SK-N-SH (cell line): ENCODE data around the gene GATM. TPM values are rescaled to one million over a fixed set of nuclear protein-coding genes. Genes with fewer than 3 reads are reported as not detected.

ENCODE experiments used
- CTCF ChIA-PET: fragments of 300-600, 350-600 bp; formaldehyde crosslinking; extraction: SDS; loops from one replicate; lab custom pipeline; 2021; lab: Yijun Ruan, JAX
- POLR2A ChIA-PET: fragments of 350-600 bp; sonication (Branson Sonifier 250); formaldehyde crosslinking; extraction: SDS; loops from one replicate; lab custom pipeline; 2020; ENCODE audit warnings: antibody characterized with exemption, inconsistent platforms; lab: Yijun Ruan, JAX
- DNase-seq: peaks from one replicate; pipeline ENCODE4 v3.0.0; 2012
- H2AFZ ChIP-seq: fragments of 200-600 bp; sonication (generic); 2 replicates; pipeline ENCODE4 v1.8.1; 2016; ENCODE audit warnings: antibody characterized with exemption, mild to moderate bottlenecking, low read depth
- H3F3A ChIP-seq: fragments of 200-600 bp; sonication (generic); replicated peaks from 2 replicates; pipeline ENCODE3; 2016; ENCODE audit warnings: antibody characterized with exemption, mild to moderate bottlenecking; ENCODE audit not compliant: insufficient read depth
- H3K27ac ChIP-seq, 2 experiments: fragments of 200-500 bp in 1 of 2; fragments of 200-600 bp in 1 of 2; sonication (Bioruptor generic) in 1 of 2; sonication (generic), shearing (Covaris generic) in 1 of 2; 2 replicates each; pipeline versions ENCODE4 v1.5.1 to v1.6.1; 2014 to 2016; ENCODE audit warnings: low read depth in 2 of 2, inconsistent platforms in 1 of 2, low read length in 1 of 2, mild to moderate bottlenecking in 1 of 2, mixed read lengths in 1 of 2
- H3K27me3 ChIP-seq: fragments of 200-600 bp; sonication (generic), shearing (Covaris generic); 2 replicates; pipeline ENCODE4 v1.6.1; 2016; ENCODE audit warnings: mixed run types; ENCODE audit not compliant: insufficient read depth
- H3K36me3 ChIP-seq, 2 experiments: fragments of 200-500 bp in 1 of 2; fragments of 200-600 bp in 1 of 2; sonication (Bioruptor generic) in 1 of 2; sonication (generic) in 1 of 2; replicated peaks in 1 of 2; 2 replicates each; pipeline versions ENCODE3 to v1.5.1; 2014 to 2016; ENCODE audit warnings: low read length in 1 of 2, mild to moderate bottlenecking in 1 of 2; ENCODE audit not compliant: insufficient read depth in 2 of 2, control insufficient read depth in 1 of 2
- H3K4me1 ChIP-seq, 2 experiments: fragments of 200-500 bp in 1 of 2; fragments of 200-600 bp in 1 of 2; sonication (Bioruptor generic) in 1 of 2; sonication (generic), shearing (Covaris generic) in 1 of 2; 2 replicates each; pipeline versions ENCODE4 v1.5.1 to v1.6.1; 2014 to 2016; ENCODE audit warnings: low read depth in 1 of 2, low read length in 1 of 2, mixed run types in 1 of 2; ENCODE audit not compliant: insufficient read depth in 2 of 2, control insufficient read depth in 1 of 2
- H3K4me2 ChIP-seq: fragments of 200-600 bp; sonication (generic), shearing (Covaris generic); 2 replicates; pipeline ENCODE4 v1.6.1; 2017; ENCODE audit warnings: mixed run types
- H3K4me3 ChIP-seq, 2 experiments: fragments of 200-500 bp in 1 of 2; fragments of 200-600 bp in 1 of 2; sonication (Bioruptor generic) in 1 of 2; sonication (generic), shearing (Covaris generic) in 1 of 2; 2 replicates each; pipeline versions ENCODE4 v1.5.1 to v1.8.1; 2014 to 2016; ENCODE audit warnings: low read depth in 2 of 2, inconsistent platforms in 1 of 2, low read length in 1 of 2, mild to moderate bottlenecking in 1 of 2, mixed read lengths in 1 of 2, moderate library complexity in 1 of 2
- H3K79me2 ChIP-seq: fragments of 200-600 bp; sonication (generic); 2 replicates; pipeline ENCODE4 v1.8.1; 2017; ENCODE audit warnings: mild to moderate bottlenecking; ENCODE audit not compliant: insufficient read depth
- H3K9ac ChIP-seq: fragments of 200-600 bp; sonication (generic); 2 replicates; pipeline ENCODE4 v1.6.1; 2017; ENCODE audit warnings: mixed run types
- H3K9me2 ChIP-seq: fragments of 200-600 bp; sonication (generic); 2 replicates; pipeline ENCODE4 v1.6.1; 2017; ENCODE audit warnings: mixed run types
- H3K9me3 ChIP-seq: fragments of 200-600 bp; sonication (generic); 2 replicates; pipeline ENCODE4 v1.6.1; 2017; ENCODE audit warnings: mixed run types, mild to moderate bottlenecking, moderate library complexity
- H4K20me1 ChIP-seq: fragments of 200-600 bp; sonication (generic); 2 replicates; pipeline ENCODE4 v1.6.1; 2017; ENCODE audit warnings: mild to moderate bottlenecking, mixed run types; ENCODE audit not compliant: insufficient read depth
- CTCF ChIP-seq: fragments of 200-600 bp; sonication (generic); IDR thresholded peaks from 2 replicates; pipeline ENCODE4 v1.6.1; 2017; ENCODE audit warnings: antibody characterized with exemption, mild to moderate bottlenecking, moderate library complexity
- EP300 ChIP-seq, 2 experiments: IDR thresholded peaks; 2 replicates each; pipeline versions ENCODE4 v1.4.0 to v1.6.1; 2012; ENCODE audit warnings: borderline replicate concordance in 1 of 2, low read depth in 1 of 2, low read length in 1 of 2
- FOXJ3 ChIP-seq: sonication (generic); formaldehyde crosslinking; IDR thresholded peaks from 2 replicates; pipeline ENCODE4 v1.5.1; 2020; ENCODE audit warnings: mild to moderate bottlenecking, missing genetic modification reagents
- FOXM1 ChIP-seq: IDR thresholded peaks from 2 replicates; pipeline ENCODE4 v1.4.0; 2012; ENCODE audit warnings: low read depth, mild to moderate bottlenecking
- GABPA ChIP-seq: IDR thresholded peaks from 2 replicates; pipeline ENCODE4 v1.4.0; 2012; ENCODE audit warnings: low read depth, mild to moderate bottlenecking
- GATA2 ChIP-seq: sonication (generic); formaldehyde crosslinking; IDR thresholded peaks from 2 replicates; pipeline ENCODE4 v1.5.0; 2020; ENCODE audit warnings: mild to moderate bottlenecking, missing genetic modification reagents
- MEF2A ChIP-seq: IDR thresholded peaks from 2 replicates; pipeline ENCODE4 v1.4.0; 2012; ENCODE audit warnings: low read depth, borderline replicate concordance
- NRF1 ChIP-seq: IDR thresholded peaks from 2 replicates; pipeline ENCODE4 v1.6.1; 2012; ENCODE audit warnings: low read depth, mild to moderate bottlenecking, low read length
- RCOR1 ChIP-seq: fragments of 150-350 bp; IDR thresholded peaks from 2 replicates; pipeline ENCODE4 v1.6.1; 2017; ENCODE audit warnings: antibody characterized with exemption, low read length
- RFX5 ChIP-seq: IDR thresholded peaks from 2 replicates; pipeline ENCODE4 v1.6.1; 2012; ENCODE audit warnings: mild to moderate bottlenecking, improper control_type of control experiment, low read length
- RXRA ChIP-seq: IDR thresholded peaks from 2 replicates; pipeline ENCODE4 v1.4.0; 2012; ENCODE audit warnings: low read depth, mild to moderate bottlenecking, borderline replicate concordance
- TCF12 ChIP-seq: IDR thresholded peaks from 2 replicates; pipeline ENCODE4 v1.4.0; 2012
- TEAD4 ChIP-seq: IDR thresholded peaks from 2 replicates; pipeline ENCODE4 v1.4.0; 2012; ENCODE audit warnings: mild to moderate bottlenecking, borderline replicate concordance; ENCODE audit not compliant: insufficient read depth
- USF1 ChIP-seq: IDR thresholded peaks from 2 replicates; pipeline ENCODE4 v1.4.0; 2012; ENCODE audit warnings: low read depth, borderline replicate concordance
- ZBTB33 ChIP-seq: IDR thresholded peaks from 2 replicates; pipeline ENCODE4 v1.4.0; 2012; ENCODE audit warnings: low read depth, borderline replicate concordance
- WGBS: methylation state at CpG from one replicate; pipeline ENCODE4 v1.1.6; 2017; ENCODE audit warnings: low lambda C conversion rate; 5-methylcytosine and 5-hydroxymethylcytosine counted together
- polyA plus RNA-seq, 3 experiments: library from polyadenylated mRNA; depleted of rRNA; stranded (reverse); fragments of >200 nt; gene quantifications; 2 replicates each; pipeline ENCODE4 v1.2.3, GENCODE V29; 2012

The GATM gene
- polyA plus RNA-seq, 1 of the 3 experiments (the other 2 are of a cell fraction), result 0.58 TPM

- no peaks in the 10 kb centered on the region for H3F3A ChIP-seq
- H4K20me1 ChIP-seq, result no peaks in the 10 kb centered on the region
- WGBS, result 93% methylated on average over 5 of the region's 5 CpGs
- no peaks in the 10 kb centered on the region for H3K9me2 ChIP-seq
- POLR2A ChIA-PET, result no interaction called here
- H3K79me2 ChIP-seq, result peaks cover 14% of the 10 kb centered on the region
- no peaks in the 10 kb centered on the region for H3K9me3 ChIP-seq
- H3K27me3 ChIP-seq, result no peaks in the 10 kb centered on the region
- no peak overlapping the region for H3K4me2 ChIP-seq
- no peak overlapping the region for H3K27ac ChIP-seq
- no peak for DNase-seq
- no peak overlapping the region for H3K9ac ChIP-seq
- H3K4me1 ChIP-seq, result peaks cover 0 to 6% of the 10 kb centered on the region in 2 experiments; a peak in 2 of 4 replicates
- peaks cover 63 to 72% of the 10 kb centered on the region in 2 experiments for H3K36me3 ChIP-seq
- H2AFZ ChIP-seq, result no peak overlapping the region
- no peak overlapping the region for H3K4me3 ChIP-seq
- TF ChIP-seq NRF1 (no peak), RFX5 (no peak), USF1 (no peak), CTCF (no peak), TCF12 (no peak), GATA2 (CRISPR knock-in tag) (no peak), FOXM1 (no peak), GABPA (no peak), RXRA (no peak), EP300 (IDR thresholded peaks at IDR 0.05; ENCODE audit: borderline replicate concordance in 1 of 2, low read depth in 1 of 2, low read length in 1 of 2) (no peak), MEF2A (no peak), RCOR1 (no peak), ZBTB33 (no peak), TEAD4 (no peak), FOXJ3 (no peak)
- TF ChIP-seq, all 33 proteins: peak for 0
- CTCF ChIA-PET, result interaction anchor here (1.1 to 3.5 kb wide), 2 partner anchors 10 to 49 kb away, joined by 3 to 10 read pairs; no protein-coding TSS in a partner anchor
Observed at GRCh38 chr15:45409596-45409995, 31.3 kb upstream of the GATM start.
